Astrocyte (in vitro differentiated cells and primary cell): ENCODE results near the gene CCT8L2.
"Not testable (repeated sequence)": the region's sequence is repeated elsewhere in the genome, so short reads cannot be mapped to it uniquely, and the experiment has no call there.

ENCODE experiments used
- EZH2 ChIP-seq: IDR thresholded peaks from 2 replicates; pipeline ENCODE4 v1.6.1; 2012; ENCODE audit warnings: mild to moderate bottlenecking, low read length, inconsistent platforms; ENCODE audit not compliant: insufficient read depth
- TF ChIP-seq, protein P1 (sequence below): IDR thresholded peaks from 2 replicates; pipeline ENCODE4 v1.5.1; 2011; ENCODE audit warnings: low read depth, mild to moderate bottlenecking, inconsistent platforms, low read length, moderate library complexity; ENCODE audit not compliant: insufficient read depth

- not testable (repeated sequence) for TF ChIP-seq EZH2
- TF ChIP-seq, protein P1, sequence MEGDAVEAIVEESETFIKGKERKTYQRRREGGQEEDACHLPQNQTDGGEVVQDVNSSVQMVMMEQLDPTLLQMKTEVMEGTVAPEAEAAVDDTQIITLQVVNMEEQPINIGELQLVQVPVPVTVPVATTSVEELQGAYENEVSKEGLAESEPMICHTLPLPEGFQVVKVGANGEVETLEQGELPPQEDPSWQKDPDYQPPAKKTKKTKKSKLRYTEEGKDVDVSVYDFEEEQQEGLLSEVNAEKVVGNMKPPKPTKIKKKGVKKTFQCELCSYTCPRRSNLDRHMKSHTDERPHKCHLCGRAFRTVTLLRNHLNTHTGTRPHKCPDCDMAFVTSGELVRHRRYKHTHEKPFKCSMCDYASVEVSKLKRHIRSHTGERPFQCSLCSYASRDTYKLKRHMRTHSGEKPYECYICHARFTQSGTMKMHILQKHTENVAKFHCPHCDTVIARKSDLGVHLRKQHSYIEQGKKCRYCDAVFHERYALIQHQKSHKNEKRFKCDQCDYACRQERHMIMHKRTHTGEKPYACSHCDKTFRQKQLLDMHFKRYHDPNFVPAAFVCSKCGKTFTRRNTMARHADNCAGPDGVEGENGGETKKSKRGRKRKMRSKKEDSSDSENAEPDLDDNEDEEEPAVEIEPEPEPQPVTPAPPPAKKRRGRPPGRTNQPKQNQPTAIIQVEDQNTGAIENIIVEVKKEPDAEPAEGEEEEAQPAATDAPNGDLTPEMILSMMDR: not testable (repeated sequence)
These were observed 23.1 kb upstream of the CCT8L2 start for GRCh38 chr22:16615606-16616245.
